ENCODE measurements around the gene SLC12A8. TPM values are rescaled to one million over a fixed set of nuclear protein-coding genes. Genes with fewer than 3 reads are reported as not detected.

SLC12A8 gene
- total RNA-seq, 1 experiment from 2014 or later: 30.7 TPM

GRCh38 chr3:125035217-125035616 is 177.3 kb downstream of the SLC12A8 start:
- Histone ChIP-seq H3K36me3 (ENCODE audit: low read depth) (no peaks in the 10 kb centered on the region), H3K4me1 (replicated peaks; ENCODE audit: insufficient read depth) (no peaks in the 10 kb centered on the region), H4K20me1 (ENCODE audit: insufficient read depth) (no peaks in the 10 kb centered on the region), H3K79me2 (ENCODE audit: low read depth) (no peaks in the 10 kb centered on the region), H3F3A (ENCODE audit: insufficient read depth, low read depth) (no peaks in the 10 kb centered on the region), H3K4me3 (no peak overlapping the region), H3K9me2 (ENCODE audit: insufficient read depth) (no peaks in the 10 kb centered on the region), H2AFZ (no peak overlapping the region), H3K4me2 (no peak overlapping the region), H3K27me3 (ENCODE audit: insufficient read depth, low read depth) (no peaks in the 10 kb centered on the region), H3K27ac (no peak overlapping the region), H3K9me3 (ENCODE audit: insufficient read depth, low read depth) (peaks cover 4% of the 10 kb centered on the region; the same call in 1 of the 2 replicates)
- no peak for DNase-seq
- ChIA-PET CTCF (no interaction called here), POLR2A (ENCODE audit: unreplicated experiment) (no interaction called here)
- no TSS peak for BruUV-seq (replicated peaks)
- TF ChIP-seq CTCF (conservative IDR thresholded peaks at IDR 0.05): no peak
- TF ChIP-seq EZH2 (IDR thresholded peaks at IDR 0.05; ENCODE audit: low read depth): no peak
- intact Hi-C loops (cut with micrococcal nuclease; ENCODE audit: unreplicated experiment): no loop called here

GRCh38 chr3:125033616-125034015 is 178.9 kb downstream of the SLC12A8 start:
- Histone ChIP-seq H3K79me2 (ENCODE audit: low read depth) (no peaks in the 10 kb centered on the region), H3K27me3 (ENCODE audit: insufficient read depth, low read depth) (no peaks in the 10 kb centered on the region), H3K4me3 (no peak overlapping the region), H3K9me2 (ENCODE audit: insufficient read depth) (no peaks in the 10 kb centered on the region), H2AFZ (no peak overlapping the region), H3K27ac (no peak overlapping the region), H3K4me1 (replicated peaks; ENCODE audit: insufficient read depth) (no peaks in the 10 kb centered on the region), H3F3A (ENCODE audit: insufficient read depth, low read depth) (no peaks in the 10 kb centered on the region), H4K20me1 (ENCODE audit: insufficient read depth) (no peaks in the 10 kb centered on the region), H3K36me3 (ENCODE audit: low read depth) (no peaks in the 10 kb centered on the region), H3K4me2 (no peak overlapping the region), H3K9me3 (ENCODE audit: insufficient read depth, low read depth) (peaks cover 4% of the 10 kb centered on the region; the same call in 1 of the 2 replicates)
- ChIA-PET CTCF (interaction anchor here (0.5 to 0.6 kb wide), 2 partner anchors 369 to 380 kb away, joined by 4 read pairs; no protein-coding TSS in a partner anchor), POLR2A (ENCODE audit: unreplicated experiment) (no interaction called here)
- TF ChIP-seq CTCF (conservative IDR thresholded peaks at IDR 0.05) (no peak), EZH2 (IDR thresholded peaks at IDR 0.05; ENCODE audit: low read depth) (no peak)
- intact Hi-C loops (cut with micrococcal nuclease; ENCODE audit: unreplicated experiment): no loop called here
- no TSS peak for BruUV-seq (replicated peaks)
- DNase-seq: no peak

GRCh38 chr3:125033135-125033534 is 179.4 kb downstream of the SLC12A8 start:
- no peaks in the 10 kb centered on the region for H3K36me3 ChIP-seq (ENCODE audit: low read depth)
- ChIA-PET POLR2A (ENCODE audit: unreplicated experiment) (no interaction called here), CTCF (interaction anchor here (0.5 to 0.6 kb wide), 2 partner anchors 370 to 381 kb away, joined by 4 read pairs; no protein-coding TSS in a partner anchor)
- peaks cover 4% of the 10 kb centered on the region; the same call in 1 of the 2 replicates for H3K9me3 ChIP-seq (ENCODE audit: insufficient read depth, low read depth)
- no peaks in the 10 kb centered on the region for H3K27me3 ChIP-seq (ENCODE audit: insufficient read depth, low read depth)
- no peak overlapping the region for H3K27ac ChIP-seq
- H4K20me1 ChIP-seq (ENCODE audit: insufficient read depth): no peaks in the 10 kb centered on the region
- H3K79me2 ChIP-seq (ENCODE audit: low read depth): no peaks in the 10 kb centered on the region
- H3K9me2 ChIP-seq (ENCODE audit: insufficient read depth): no peaks in the 10 kb centered on the region
- no TSS peak for BruUV-seq (replicated peaks)
- H3K4me3 ChIP-seq: no peak overlapping the region
- TF ChIP-seq CTCF (conservative IDR thresholded peaks at IDR 0.05) (no peak), EZH2 (IDR thresholded peaks at IDR 0.05; ENCODE audit: low read depth) (no peak)
- DNase-seq: no peak
- no peak overlapping the region for H2AFZ ChIP-seq
- intact Hi-C loops (cut with micrococcal nuclease; ENCODE audit: unreplicated experiment): no loop called here
- H3F3A ChIP-seq (ENCODE audit: insufficient read depth, low read depth): no peaks in the 10 kb centered on the region
- H3K4me2 ChIP-seq: no peak overlapping the region
- H3K4me1 ChIP-seq (replicated peaks; ENCODE audit: insufficient read depth): no peaks in the 10 kb centered on the region

Measured in PC-9 (cell line).